ENCODE results near the gene ERG28. TPM values are rescaled to one million over a fixed set of nuclear protein-coding genes. Genes with fewer than 3 reads are reported as not detected.

ERG28 gene
- total and polyA plus RNA-seq, 2 donors (not counting 1 experiment from before 2014, with no cell fraction given), result 13.5 to 43.9 TPM

DNA sequence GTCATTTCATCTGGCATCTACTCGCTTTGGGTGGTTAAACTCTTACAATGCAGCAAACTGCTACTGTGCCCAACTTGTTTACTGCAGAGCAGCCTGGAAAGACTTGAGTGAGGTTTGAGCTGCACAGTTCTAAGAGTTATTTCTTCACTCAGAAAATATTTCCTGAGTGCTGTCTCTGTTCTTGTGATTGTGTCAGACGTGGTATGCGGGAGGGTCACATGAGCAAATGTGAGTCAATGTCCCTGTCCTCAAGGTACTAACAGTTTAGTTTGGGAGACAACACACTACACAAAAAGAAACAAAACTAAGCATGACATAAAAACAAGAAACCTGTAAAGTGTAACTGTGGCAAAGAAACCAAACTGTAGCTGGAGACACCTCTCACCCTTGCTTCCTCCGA lies 49.8 kb downstream of the ERG28 start:
- no peak overlapping the region for H3K4me2 ChIP-seq (ENCODE audit: extremely low read depth, insufficient read depth, low read length)
- H3K4me3 ChIP-seq (replicated peaks in 1 of 4; ENCODE audit: control extremely low read depth in 1 of 4, insufficient read depth in 1 of 4, low read depth in 3 of 4, low read length in 4 of 4), result no peak overlapping the region
- H3K27me3 ChIP-seq (ENCODE audit: control insufficient read depth, insufficient read depth, low read length), result no peaks in the 10 kb centered on the region
- H3K79me2 ChIP-seq (ENCODE audit: control insufficient read depth, insufficient read depth, low read length), result no peaks in the 10 kb centered on the region
- no peaks in the 10 kb centered on the region for H3K4me1 ChIP-seq (ENCODE audit: control insufficient read depth, extremely low read depth, insufficient read depth, low read length)
- no peaks in the 10 kb centered on the region for H4K20me1 ChIP-seq (ENCODE audit: control insufficient read depth, extremely low read depth, insufficient read depth, low read length)
- peak in 1 of 2 donors; percentile 23 for DNase-seq (ENCODE audit: low read depth in 2 of 2)
- H3K9me3 ChIP-seq (ENCODE audit: control insufficient read depth, insufficient read depth, low read depth, low read length), result no peaks in the 10 kb centered on the region
- no peak overlapping the region for H2AFZ ChIP-seq (ENCODE audit: low read length)
- no peak overlapping the region for H3K27ac ChIP-seq (ENCODE audit: insufficient read depth, low read length)
- no peak overlapping the region for H3K9ac ChIP-seq (ENCODE audit: insufficient read depth, low read length)
- TF ChIP-seq, protein P1, sequence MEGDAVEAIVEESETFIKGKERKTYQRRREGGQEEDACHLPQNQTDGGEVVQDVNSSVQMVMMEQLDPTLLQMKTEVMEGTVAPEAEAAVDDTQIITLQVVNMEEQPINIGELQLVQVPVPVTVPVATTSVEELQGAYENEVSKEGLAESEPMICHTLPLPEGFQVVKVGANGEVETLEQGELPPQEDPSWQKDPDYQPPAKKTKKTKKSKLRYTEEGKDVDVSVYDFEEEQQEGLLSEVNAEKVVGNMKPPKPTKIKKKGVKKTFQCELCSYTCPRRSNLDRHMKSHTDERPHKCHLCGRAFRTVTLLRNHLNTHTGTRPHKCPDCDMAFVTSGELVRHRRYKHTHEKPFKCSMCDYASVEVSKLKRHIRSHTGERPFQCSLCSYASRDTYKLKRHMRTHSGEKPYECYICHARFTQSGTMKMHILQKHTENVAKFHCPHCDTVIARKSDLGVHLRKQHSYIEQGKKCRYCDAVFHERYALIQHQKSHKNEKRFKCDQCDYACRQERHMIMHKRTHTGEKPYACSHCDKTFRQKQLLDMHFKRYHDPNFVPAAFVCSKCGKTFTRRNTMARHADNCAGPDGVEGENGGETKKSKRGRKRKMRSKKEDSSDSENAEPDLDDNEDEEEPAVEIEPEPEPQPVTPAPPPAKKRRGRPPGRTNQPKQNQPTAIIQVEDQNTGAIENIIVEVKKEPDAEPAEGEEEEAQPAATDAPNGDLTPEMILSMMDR (conservative IDR thresholded peaks at IDR 0.05 in 1 of 2, IDR thresholded peaks at IDR 0.05 in 1 of 2; ENCODE audit: low read depth in 1 of 2, low read length in 2 of 2), result no peak
- no peak for TF ChIP-seq EZH2 (IDR thresholded peaks at IDR 0.05; ENCODE audit: low read length, missing control alignments)
- no peaks in the 10 kb centered on the region for H3K36me3 ChIP-seq (ENCODE audit: control insufficient read depth, insufficient read depth, low read length)

DNA sequence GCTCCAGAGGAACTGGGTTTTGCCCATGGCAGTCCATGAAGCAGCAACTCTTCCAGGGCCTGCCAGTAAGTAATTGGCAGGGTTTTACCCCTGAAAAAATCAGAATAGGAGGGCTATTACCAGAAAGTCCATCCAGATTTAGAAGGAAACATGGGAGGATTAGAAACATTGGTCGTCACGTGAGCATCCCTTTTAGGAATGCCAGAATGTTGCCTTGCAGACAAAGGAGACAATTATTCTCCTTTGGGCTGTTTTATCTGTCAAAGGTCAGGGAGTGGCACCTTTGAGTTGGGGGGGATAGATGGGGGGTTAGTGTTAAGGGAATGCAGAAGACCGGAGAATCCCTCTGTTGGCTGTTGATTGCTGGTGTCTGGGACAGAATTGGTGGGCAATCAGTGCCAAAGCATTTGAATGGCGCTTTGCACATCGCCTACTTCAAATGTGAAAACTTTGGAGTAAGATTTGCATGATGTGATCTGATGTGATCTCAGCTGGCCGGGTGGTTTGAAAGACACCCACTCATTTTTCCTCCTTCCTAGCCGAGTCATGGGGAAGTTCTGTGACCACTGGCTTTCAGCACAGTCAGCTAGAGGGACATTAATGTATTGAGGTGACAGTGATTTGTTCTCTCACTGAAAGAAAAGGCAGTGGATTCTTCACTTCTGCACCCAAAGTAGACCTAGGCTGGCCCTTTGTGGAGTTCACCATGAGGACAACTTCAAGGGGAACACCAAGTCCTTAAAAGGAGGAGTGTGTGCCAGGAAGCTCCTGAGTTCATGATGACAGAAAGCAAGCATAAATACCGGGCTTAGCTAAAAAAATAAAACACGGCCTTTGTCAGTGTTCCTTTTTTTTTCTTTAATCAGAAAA lies 50.8 kb downstream of the ERG28 start:
- no peaks in the 10 kb centered on the region for H4K20me1 ChIP-seq (ENCODE audit: control insufficient read depth, extremely low read depth, insufficient read depth, low read length)
- H3K4me3 ChIP-seq (replicated peaks in 1 of 4; ENCODE audit: control extremely low read depth in 1 of 4, insufficient read depth in 1 of 4, low read depth in 3 of 4, low read length in 4 of 4), result no peak overlapping the region
- H2AFZ ChIP-seq (ENCODE audit: low read length), result no peak overlapping the region
- no peak overlapping the region for H3K4me2 ChIP-seq (ENCODE audit: extremely low read depth, insufficient read depth, low read length)
- H3K9me3 ChIP-seq (ENCODE audit: control insufficient read depth, insufficient read depth, low read depth, low read length), result no peaks in the 10 kb centered on the region
- no peak overlapping the region for H3K27ac ChIP-seq (ENCODE audit: insufficient read depth, low read length)
- TF ChIP-seq, protein P1 (conservative IDR thresholded peaks at IDR 0.05 in 1 of 2, IDR thresholded peaks at IDR 0.05 in 1 of 2; ENCODE audit: low read depth in 1 of 2, low read length in 2 of 2), result no peak
- TF ChIP-seq EZH2 (IDR thresholded peaks at IDR 0.05; ENCODE audit: low read length, missing control alignments), result no peak
- H3K27me3 ChIP-seq (ENCODE audit: control insufficient read depth, insufficient read depth, low read length), result no peaks in the 10 kb centered on the region
- H3K9ac ChIP-seq (ENCODE audit: insufficient read depth, low read length), result no peak overlapping the region
- H3K4me1 ChIP-seq (ENCODE audit: control insufficient read depth, extremely low read depth, insufficient read depth, low read length), result no peaks in the 10 kb centered on the region
- peak in 1 of 2 donors; percentile 52 for DNase-seq (ENCODE audit: low read depth in 2 of 2)
- H3K36me3 ChIP-seq (ENCODE audit: control insufficient read depth, insufficient read depth, low read length), result no peaks in the 10 kb centered on the region
- H3K79me2 ChIP-seq (ENCODE audit: control insufficient read depth, insufficient read depth, low read length), result no peaks in the 10 kb centered on the region

DNA sequence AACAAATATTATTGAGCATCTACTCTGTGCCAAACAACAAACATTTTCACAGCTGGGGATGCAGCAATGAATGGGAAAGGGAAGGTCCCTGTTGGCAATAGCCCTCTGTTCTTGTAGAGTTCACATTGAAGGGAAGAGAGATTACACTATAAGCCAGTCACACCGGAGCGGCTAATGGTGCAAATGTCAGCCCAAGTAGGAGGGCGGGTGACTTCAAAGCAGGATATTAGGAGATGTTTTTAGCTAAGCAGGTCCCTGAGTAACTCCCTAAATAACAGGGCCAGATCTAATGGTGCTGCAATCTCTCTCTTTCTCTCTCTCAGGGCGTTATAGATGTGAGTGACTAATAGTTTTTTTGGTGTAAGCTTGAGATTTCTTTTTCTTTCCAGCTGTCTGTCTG lies 51.6 kb downstream of the ERG28 start:
- no peak for DNase-seq (ENCODE audit: low read depth in 2 of 2)
- no peak overlapping the region for H3K4me3 ChIP-seq (replicated peaks in 1 of 4; ENCODE audit: control extremely low read depth in 1 of 4, insufficient read depth in 1 of 4, low read depth in 3 of 4, low read length in 4 of 4)
- no peak overlapping the region for H3K27ac ChIP-seq (ENCODE audit: insufficient read depth, low read length)
- H3K27me3 ChIP-seq (ENCODE audit: control insufficient read depth, insufficient read depth, low read length), result no peaks in the 10 kb centered on the region
- no peaks in the 10 kb centered on the region for H4K20me1 ChIP-seq (ENCODE audit: control insufficient read depth, extremely low read depth, insufficient read depth, low read length)
- H3K9me3 ChIP-seq (ENCODE audit: control insufficient read depth, insufficient read depth, low read depth, low read length), result no peaks in the 10 kb centered on the region
- no peak overlapping the region for H3K4me2 ChIP-seq (ENCODE audit: extremely low read depth, insufficient read depth, low read length)
- no peak overlapping the region for H3K9ac ChIP-seq (ENCODE audit: insufficient read depth, low read length)
- H3K79me2 ChIP-seq (ENCODE audit: control insufficient read depth, insufficient read depth, low read length), result no peaks in the 10 kb centered on the region
- no peak for TF ChIP-seq EZH2 (IDR thresholded peaks at IDR 0.05; ENCODE audit: low read length, missing control alignments)
- TF ChIP-seq, protein P1 (conservative IDR thresholded peaks at IDR 0.05 in 1 of 2, IDR thresholded peaks at IDR 0.05 in 1 of 2; ENCODE audit: low read depth in 1 of 2, low read length in 2 of 2), result no peak
- no peak overlapping the region for H2AFZ ChIP-seq (ENCODE audit: low read length)
- H3K36me3 ChIP-seq (ENCODE audit: control insufficient read depth, insufficient read depth, low read length), result no peaks in the 10 kb centered on the region
- no peaks in the 10 kb centered on the region for H3K4me1 ChIP-seq (ENCODE audit: control insufficient read depth, extremely low read depth, insufficient read depth, low read length)

All from fibroblast of lung (primary cell).